H1 (cell line): Measurements from ENCODE around the gene ZFP91. TPM values are rescaled to one million over a fixed set of nuclear protein-coding genes. Genes with fewer than 3 reads are reported as not detected.

Source experiments
- CTCF ChIA-PET: fragments of 300-600 bp; sonication (Branson Sonifier 250); formaldehyde crosslinking; loops from one replicate; lab custom pipeline; 2021; ENCODE audit not compliant: partially characterized antibody; lab: Charles Lee
- POLR2A ChIA-PET: fragments of 300-600 bp; sonication (Branson Sonifier 250); formaldehyde crosslinking; loops from one replicate; lab custom pipeline; 2021; ENCODE audit warnings: inconsistent platforms; ENCODE audit not compliant: partially characterized antibody; lab: Charles Lee
- DNase-seq, 2 experiments: peaks; one replicate each; pipeline versions ENCODE4 v3.0.0 to v3.0.0-alpha.2; 2010 to 2022; ENCODE audit warnings: low spot score in 2 of 2, low read depth in 1 of 2, mixed read lengths in 1 of 2
- FAIRE-seq: peaks from 2 replicates; lab custom pipeline; 2011; peaks lifted over from hg19 to GRCh38; lab: Jason Lieb, UNC
- H2AFZ ChIP-seq: 2 replicates; pipeline ENCODE4 v1.8.1; 2012; ENCODE audit warnings: low read length, inconsistent platforms
- H2AK5ac ChIP-seq: 2 replicates; pipeline ENCODE4 v1.6.1; 2013; ENCODE audit warnings: low read depth, low read length
- H2BK120ac ChIP-seq: replicated peaks from 2 replicates; pipeline ENCODE3; 2013; ENCODE audit warnings: low read depth, low read length, inconsistent platforms
- H2BK12ac ChIP-seq: 2 replicates; pipeline ENCODE4 v1.6.1; 2013; ENCODE audit warnings: low read depth, low read length
- H2BK15ac ChIP-seq: 2 replicates; pipeline ENCODE4 v1.6.1; 2013; ENCODE audit warnings: low read length
- H2BK20ac ChIP-seq: 2 replicates; pipeline ENCODE4 v1.6.1; 2013; ENCODE audit warnings: low read length
- H2BK5ac ChIP-seq: 2 replicates; pipeline ENCODE4 v1.6.1; 2013; ENCODE audit warnings: low read depth, low read length
- H3K14ac ChIP-seq: 2 replicates; pipeline ENCODE4 v1.6.1; 2013; ENCODE audit warnings: inconsistent platforms; ENCODE audit not compliant: insufficient read length
- H3K18ac ChIP-seq: 2 replicates; pipeline ENCODE4 v1.6.1; 2013; ENCODE audit warnings: low read length; ENCODE audit errors: extremely low read depth
- H3K23ac ChIP-seq: 2 replicates; pipeline ENCODE4 v1.6.1; 2013; ENCODE audit warnings: inconsistent platforms; ENCODE audit not compliant: insufficient read length
- H3K23me2 ChIP-seq: 2 replicates; pipeline ENCODE4 v1.6.1; 2013; ENCODE audit warnings: low read depth, low read length
- H3K27ac ChIP-seq: 2 replicates; pipeline ENCODE4 v1.6.1; 2011; ENCODE audit warnings: low read depth, low read length, inconsistent platforms
- H3K27me3 ChIP-seq, 4 experiments: replicated peaks in 1 of 4; 1 replicate in 1 of 4; 2 replicates in 3 of 4; pipeline versions ENCODE4 v1.6.1 to v1.8.1; 2011 to 2013; ENCODE audit warnings: low read length in 3 of 4, mild to moderate bottlenecking in 3 of 4, inconsistent platforms in 2 of 4, mixed read lengths in 2 of 4, moderate library complexity in 1 of 4; ENCODE audit not compliant: control insufficient read depth in 3 of 4, insufficient read depth in 3 of 4; ENCODE audit errors: extremely low read depth in 1 of 4
- H3K36me3 ChIP-seq, 4 experiments: 2 replicates each; pipeline versions ENCODE4 v1.6.1 to v1.8.1; 2011 to 2013; ENCODE audit warnings: mild to moderate bottlenecking in 4 of 4, low read length in 3 of 4, moderate library complexity in 2 of 4, control low read depth in 1 of 4, inconsistent platforms in 1 of 4; ENCODE audit not compliant: insufficient read depth in 4 of 4, control insufficient read depth in 2 of 4
- H3K4ac ChIP-seq: replicated peaks from 2 replicates; pipeline ENCODE3; 2013; ENCODE audit warnings: low read length, low read depth, mixed read lengths, inconsistent platforms; ENCODE audit not compliant: insufficient read length
- H3K4me1 ChIP-seq, 4 experiments: replicated peaks in 1 of 4; 1 replicate in 1 of 4; 2 replicates in 3 of 4; pipeline versions ENCODE4 v1.6.1 to v1.8.1; 2011 to 2013; ENCODE audit warnings: low read length in 3 of 4, inconsistent platforms in 2 of 4, mixed read lengths in 1 of 4; ENCODE audit not compliant: insufficient read depth in 4 of 4, control insufficient read depth in 3 of 4
- H3K4me2 ChIP-seq, 2 experiments: 2 replicates each; pipeline versions ENCODE4 v1.6.1 to v1.8.1; 2011 to 2013; ENCODE audit warnings: low read depth in 2 of 2, low read length in 2 of 2, control low read depth in 1 of 2, inconsistent platforms in 1 of 2, mild to moderate bottlenecking in 1 of 2; ENCODE audit not compliant: insufficient read depth in 1 of 2
- H3K4me3 ChIP-seq, 4 experiments: fragments of 200-600, 300-600 bp in 1 of 4; sonication (generic), shearing (Covaris generic), sonication (Bioruptor Twin) in 1 of 4; 2 replicates each; pipeline versions ENCODE4 v1.5.1 to v1.8.1; 2011 to 2016; ENCODE audit warnings: low read length in 4 of 4, low read depth in 3 of 4, control low read depth in 2 of 4, inconsistent platforms in 2 of 4, mild to moderate bottlenecking in 2 of 4, mixed read lengths in 1 of 4, moderate library complexity in 1 of 4; ENCODE audit not compliant: insufficient read depth in 2 of 4; ENCODE audit errors: extremely low read depth in 1 of 4
- H3K56ac ChIP-seq: replicated peaks from 2 replicates; pipeline ENCODE3; 2013; ENCODE audit warnings: low read depth, mild to moderate bottlenecking, mixed read lengths, low read length, inconsistent platforms; ENCODE audit not compliant: insufficient read length
- H3K79me1 ChIP-seq: 2 replicates; pipeline ENCODE4 v1.6.1; 2013; ENCODE audit warnings: low read depth, low read length, control low read depth
- H3K79me2 ChIP-seq, 2 experiments: 2 replicates each; pipeline versions ENCODE4 v1.6.1 to v1.8.1; 2012 to 2013; ENCODE audit warnings: low read length in 2 of 2, mild to moderate bottlenecking in 2 of 2, inconsistent platforms in 1 of 2; ENCODE audit not compliant: insufficient read depth in 2 of 2, control insufficient read depth in 1 of 2
- H3K9ac ChIP-seq, 4 experiments: replicated peaks in 1 of 4; 1 replicate in 1 of 4; 2 replicates in 3 of 4; pipeline versions ENCODE4 v1.6.1 to v1.8.1; 2011 to 2013; ENCODE audit warnings: low read depth in 3 of 4, low read length in 3 of 4, control low read depth in 2 of 4, mild to moderate bottlenecking in 2 of 4, moderate library complexity in 2 of 4, inconsistent platforms in 1 of 4; ENCODE audit errors: extremely low read depth in 1 of 4
- H3K9me3 ChIP-seq, 2 experiments: 2 replicates each; pipeline versions ENCODE4 v1.6.1 to v1.8.1; 2012 to 2013; ENCODE audit warnings: mild to moderate bottlenecking in 2 of 2, moderate library complexity in 2 of 2, control low read depth in 1 of 2, inconsistent platforms in 1 of 2, low read depth in 1 of 2, low read length in 1 of 2, mixed read lengths in 1 of 2; ENCODE audit not compliant: insufficient read depth in 2 of 2
- H4K20me1 ChIP-seq, 2 experiments: replicated peaks in 1 of 2; 2 replicates each; pipeline versions ENCODE3 to v1.8.1; 2011 to 2013; ENCODE audit warnings: inconsistent platforms in 2 of 2, low read length in 2 of 2, mild to moderate bottlenecking in 1 of 2; ENCODE audit not compliant: insufficient read depth in 2 of 2, control insufficient read depth in 1 of 2
- H4K5ac ChIP-seq: 2 replicates; pipeline ENCODE4 v1.6.1; 2013; ENCODE audit warnings: low read length, low read depth, mixed read lengths, inconsistent platforms; ENCODE audit not compliant: insufficient read length
- H4K8ac ChIP-seq: 2 replicates; pipeline ENCODE4 v1.8.0; 2013; ENCODE audit warnings: mild to moderate bottlenecking, moderate library complexity, low read length, inconsistent platforms; ENCODE audit not compliant: insufficient read depth; ENCODE audit errors: extremely low read depth
- H4K91ac ChIP-seq: replicated peaks from 2 replicates; pipeline ENCODE3; 2013; ENCODE audit warnings: low read length, mixed read lengths, inconsistent platforms; ENCODE audit not compliant: insufficient read length
- CHD2 ChIP-seq: IDR thresholded peaks from 2 replicates; pipeline ENCODE4 v1.6.1; 2012; ENCODE audit warnings: low read length, improper control_type of control experiment
- CREB1 ChIP-seq: IDR thresholded peaks from 2 replicates; pipeline ENCODE4 v1.6.1; 2012; ENCODE audit warnings: inconsistent platforms
- CTBP2 ChIP-seq: IDR thresholded peaks from 2 replicates; pipeline ENCODE4 v1.7.0; 2011; ENCODE audit warnings: borderline replicate concordance, mild to moderate bottlenecking, moderate library complexity, mixed read lengths, low read length; ENCODE audit not compliant: insufficient read depth, insufficient read length
- EGR1 ChIP-seq: IDR thresholded peaks from 2 replicates; pipeline ENCODE4 v1.6.1; 2011; ENCODE audit warnings: low read depth, low read length, borderline replicate concordance
- GTF2F1 ChIP-seq: IDR thresholded peaks from 2 replicates; pipeline ENCODE4 v1.6.1; 2012; ENCODE audit warnings: low read depth, low read length, improper control_type of control experiment, borderline replicate concordance
- POLR2AphosphoS5 ChIP-seq: IDR thresholded peaks from 2 replicates; pipeline ENCODE4 v1.6.1; 2011; ENCODE audit warnings: low read depth, low read length
- SP1 ChIP-seq: IDR thresholded peaks from 2 replicates; pipeline ENCODE4 v1.6.1; 2011; ENCODE audit warnings: low read depth, low read length
- TAF1 ChIP-seq: IDR thresholded peaks from 2 replicates; pipeline ENCODE4 v1.6.1; 2011; ENCODE audit warnings: mild to moderate bottlenecking, low read depth, low read length
- TAF7 ChIP-seq: optimal IDR thresholded peaks from 2 replicates; pipeline ENCODE3; 2011; ENCODE audit warnings: low read depth, mild to moderate bottlenecking, inconsistent platforms, low read length, moderate library complexity, borderline replicate concordance
- WGBS, 2 experiments: shearing (Covaris generic) in 1 of 2; methylation state at CpG; one replicate each; pipeline versions ENCODE4 v1.1.6 to v1.1.7; 2013 to 2015; ENCODE audit warnings: low lambda C conversion rate in 2 of 2, mixed read lengths in 2 of 2, inconsistent platforms in 1 of 2, low coverage in 1 of 2, missing lambda C conversion rate in 1 of 2; ENCODE audit not compliant: insufficient replicate concordance in 2 of 2, insufficient coverage in 1 of 2, insufficient read length in 1 of 2; ENCODE audit errors: extremely low coverage in 1 of 2, missing lambda C conversion rate in 1 of 2; 5-methylcytosine and 5-hydroxymethylcytosine counted together
- long read RNA-seq, 2 experiments: library from RNA in 1 of 2; library from capped mRNA in 1 of 2; stranded (forward); transcript quantifications; one replicate each; pipeline ENCODE4 v2.0.0, GENCODE V29; 2021; ENCODE audit warnings: inconsistent platforms in 1 of 2
- polyA minus RNA-seq, 3 experiments: library from RNA; depleted of rRNA, polyadenylated mRNA; stranded (reverse); fragments of >200 nt; gene quantifications; 1 replicate in 2 of 3; 2 replicates in 1 of 3; pipeline ENCODE4 v1.2.3, GENCODE V29; 2011
- polyA plus RNA-seq, 7 experiments: library from polyadenylated mRNA; depleted of rRNA in 3 of 7; stranded (reverse) in 5 of 7; unstranded in 2 of 7; fragments of >200 nt in 5 of 7; fragments of 200-250 nt in 2 of 7; gene quantifications; 1 replicate in 5 of 7; 2 replicates in 1 of 7; 4 replicates in 1 of 7; pipeline versions ENCODE4 v1.2.1 to v1.2.3, GENCODE V29; 2011 to 2013; ENCODE audit warnings: missing spikeins in 2 of 7, mixed read lengths in 2 of 7
- total RNA-seq: library from RNA; stranded (reverse); fragmentation: NEBNext Ultra II Directional; extraction: Animal tissue kit (Norgen Biotek cat#: 25700); gene quantifications from 2 replicates; pipeline ENCODE4 v1.2.1, GENCODE V29; 2021

ZFP91 gene
- 29.0 and 29.5 TPM in 2 replicates for total RNA-seq
- polyA plus RNA-seq (2011; rRNA removed): 7.8 and 10.7 TPM in 2 replicates
- polyA plus RNA-seq (2011; cell fraction: cytosol; rRNA removed): 13.4 TPM
- polyA plus RNA-seq (2011; cell fraction: nucleus; rRNA removed): 8.6 TPM
- polyA plus RNA-seq (2012, experiment 1 of 2): 11.2 to 19.7 TPM (median 12.8 TPM) in 4 replicates
- polyA plus RNA-seq (2012, experiment 2 of 2): 3.1 TPM
- 27.9 TPM for polyA plus RNA-seq (2013, experiment 1 of 2)
- polyA plus RNA-seq (2013, experiment 2 of 2): 25.8 TPM
- 14.0 and 16.6 TPM in 2 replicates for polyA minus RNA-seq (2011; rRNA and poly(A)+ RNA removed)
- polyA minus RNA-seq (2011; cell fraction: cytosol; rRNA and poly(A)+ RNA removed): 10.3 TPM
- 32.9 TPM for polyA minus RNA-seq (2011; cell fraction: nucleus; rRNA and poly(A)+ RNA removed)
- long read RNA-seq, experiment 1, partial matches to known transcripts: 2 of 3 reads
- long read RNA-seq, experiment 1, other reads (novel, unspliced or antisense): 1 of 3 reads
- long read RNA-seq, experiment 2: 0 reads

- Histone ChIP-seq H3K4me3 (peak within 1 kb of the TSS; percentile 96 to 100 (median 98)), H2BK5ac (peak within 1 kb of the TSS; percentile 97), H3K36me3 (peaks cover 0 to 7% (median 0%) of the 10 kb centered on the region in 4 experiments; a peak in 1 of 8 replicates), H2BK120ac (peak within 1 kb of the TSS; percentile 78), H2BK12ac (peak within 1 kb of the TSS; percentile 62; the same call in 1 of the 2 replicates), H3K56ac (peak within 1 kb of the TSS; percentile 97), H3K27me3 (no peaks in the 10 kb centered on the region), H4K91ac (peak within 1 kb of the TSS; percentile 99), H3K9me3 (no peaks in the 10 kb centered on the region), H3K4me1 (peaks cover 0 to 2% (median 2%) of the 10 kb centered on the region in 4 experiments; a peak in 4 of 7 replicates), H4K8ac (peak within 1 kb of the TSS; percentile 99), H2BK15ac (0 out of 2 replicates have a peak within 1 kb of the TSS, but pooled peaks have one; percentile 46), H3K18ac (peak within 1 kb of the TSS; percentile 93), H2AFZ (peak within 1 kb of the TSS; percentile 44), H3K79me2 (peaks cover 9 to 43% of the 10 kb centered on the region in 2 experiments; a peak in 3 of 4 replicates), H4K5ac (peak within 1 kb of the TSS; percentile 99), H3K9ac (peak within 1 kb of the TSS; percentile 91 to 100 (median 100)), H3K79me1 (no peaks in the 10 kb centered on the region), H3K27ac (peak within 1 kb of the TSS; percentile 100), H4K20me1 (peaks cover 0 to 3% of the 10 kb centered on the region in 2 experiments), H3K14ac (peak within 1 kb of the TSS; percentile 73), H3K23ac (no peak within 1 kb of the TSS), H3K4ac (peak within 1 kb of the TSS; percentile 27), H2BK20ac (no peak within 1 kb of the TSS), H3K23me2 (no peaks in the 10 kb centered on the region), H2AK5ac (peak within 1 kb of the TSS; percentile 29; the same call in 1 of the 2 replicates), H3K4me2 (peak within 1 kb of the TSS; percentile 78 to 82)
- FAIRE-seq (no peak), DNase-seq (peak; percentile 87 to 89)
- ChIA-PET CTCF (interaction anchor here (0.7 to 3.1 kb wide), 2 partner anchors 11 to 17 kb away, joined by 3 to 26 read pairs; no protein-coding TSS in a partner anchor), POLR2A (interaction anchor here (0.6 to 1.9 kb wide), 6 partner anchors 8 to 800 kb away, joined by 3 to 5 read pairs (median 3); no protein-coding TSS in a partner anchor)
- 1% methylated on average over 35 of the region's 51 CpGs; no CpG with 5 or more reads in 1 of the 2 experiments for WGBS, 2 experiments
- TF ChIP-seq SP1 (0 out of 2 replicates have a peak, but pooled peaks have one; percentile 35), EGR1 (no peak), CHD2 (peak; percentile 99), CTBP2 (no peak), TAF1 (peak; percentile 71), TAF7 (peak; percentile 77), POLR2AphosphoS5 (peak; percentile 85), CREB1 (peak; percentile 16; the same call in 1 of the 2 replicates), GTF2F1 (peak; percentile 41; the same call in 1 of the 2 replicates)
Observed at GRCh38 chr11:58578635-58579191, at the start of gene ZFP91. Gene ZFP91 (plus strand): TSS chr11:58579063. CDS start chr11:58579282, 219 bp downstream.
